Measurements from ENCODE around the gene DHX32.
"Not testable (repeated sequence)": the region's sequence is repeated elsewhere in the genome, so short reads cannot be mapped to it uniquely, and the experiment has no call there.

DHX32 gene

GRCh38 chr10:125881192-125881591 lies at the start of gene DHX32:
DHX32 (minus strand) TSS chr10:125881292; CDS start chr10:125880824, 468 bp downstream.
- no peak for DNase-seq

GRCh38 chr10:125929618-125930017 lies 48.5 kb upstream of the DHX32 start:
- no peak for DNase-seq

- DNase-seq, result no peak
Measured at GRCh38 chr10:125928928-125929585, 48.0 kb upstream of the DHX32 start.

- DNase-seq, result not testable (repeated sequence)
Measured at GRCh38 chr10:125927265-125927664, 46.2 kb upstream of the DHX32 start.

- no peak for DNase-seq
Measured at GRCh38 chr10:125926247-125926646, 45.2 kb upstream of the DHX32 start.

- DNase-seq, result no peak
Measured at GRCh38 chr10:125925262-125925834, 44.3 kb upstream of the DHX32 start.

- not testable (repeated sequence) for DNase-seq
Measured at GRCh38 chr10:125921643-125922306, 40.7 kb upstream of the DHX32 start.

- DNase-seq, result not testable (repeated sequence)
Measured at GRCh38 chr10:125917704-125918361, 36.7 kb upstream of the DHX32 start.

- no peak for DNase-seq
Measured at GRCh38 chr10:125916977-125917376, 35.9 kb upstream of the DHX32 start.

GRCh38 chr10:125913277-125913676 lies 32.2 kb upstream of the DHX32 start:
- not testable (repeated sequence) for DNase-seq

- no peak for DNase-seq
Measured at GRCh38 chr10:125911990-125912389, 30.9 kb upstream of the DHX32 start.

GRCh38 chr10:125911145-125911544 lies 30.1 kb upstream of the DHX32 start:
- no peak for DNase-seq

- not testable (repeated sequence) for DNase-seq
Measured at GRCh38 chr10:125909491-125909890, 28.4 kb upstream of the DHX32 start.

GRCh38 chr10:125908813-125909212 lies 27.7 kb upstream of the DHX32 start:
- DNase-seq, result not testable (repeated sequence)

GRCh38 chr10:125907598-125907997 lies 26.5 kb upstream of the DHX32 start:
- peak; percentile 53 for DNase-seq

- DNase-seq, result not testable (repeated sequence)
Measured at GRCh38 chr10:125905069-125905994, 24.2 kb upstream of the DHX32 start.

GRCh38 chr10:125903135-125903640 lies 22.1 kb upstream of the DHX32 start:
- DNase-seq, result not testable (repeated sequence)

GRCh38 chr10:125900963-125901362 lies 19.9 kb upstream of the DHX32 start:
- DNase-seq, result not testable (repeated sequence)

GRCh38 chr10:125897317-125897716 lies 16.2 kb upstream of the DHX32 start:
- DNase-seq, result not testable (repeated sequence)

- DNase-seq, result peak; percentile 39
Measured at GRCh38 chr10:125896088-125896934, 15.2 kb upstream of the DHX32 start, which contains the start of gene FANK1. FANK1 (plus strand) TSS chr10:125896564; CDS start chr10:125896643, 79 bp downstream.

Data from GF-D8 (cell line).